NK-92 treated with Interleukin-12 subunit alpha and Interleukin-12 subunit beta, amount 100 ng/mL, for 24 hours (cell line): ENCODE results near the gene SRGAP2B.
"Not testable (repeated sequence)": the region's sequence is repeated elsewhere in the genome, so short reads cannot be mapped to it uniquely, and the experiment has no call there.

Source experiments
- DNase-seq: peaks from one replicate; lab custom pipeline; 2025; lab: John Stamatoyannopoulos, UW

SRGAP2B gene

DNA sequence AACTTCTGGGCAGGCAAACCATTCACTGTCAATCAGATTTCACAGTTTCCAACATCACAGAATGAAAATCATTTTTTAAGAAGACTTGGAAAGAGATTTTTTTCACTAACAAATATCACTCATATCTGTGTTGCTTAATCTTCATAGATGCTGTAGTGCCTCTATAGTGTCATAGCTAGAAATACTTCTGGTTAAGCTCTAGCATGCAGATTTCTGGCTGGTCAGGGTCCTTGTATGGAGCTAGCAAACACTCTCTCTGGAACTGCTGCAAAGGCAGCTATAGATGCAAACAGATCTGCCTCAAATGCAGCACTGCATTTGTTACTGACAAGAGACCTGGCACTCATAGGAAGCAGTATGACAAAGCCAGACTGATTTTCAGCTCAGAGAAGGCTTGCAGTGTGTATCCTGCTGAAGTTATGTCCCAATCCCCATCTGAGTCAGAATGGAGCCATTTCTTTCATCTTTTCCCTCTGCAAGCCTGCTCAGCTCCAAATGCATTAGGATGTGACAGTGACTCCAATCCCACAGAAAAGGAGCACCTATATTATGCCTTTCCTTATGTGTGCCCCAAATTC is 99.2 kb downstream of the SRGAP2B start:
- not testable (repeated sequence) for DNase-seq

DNA sequence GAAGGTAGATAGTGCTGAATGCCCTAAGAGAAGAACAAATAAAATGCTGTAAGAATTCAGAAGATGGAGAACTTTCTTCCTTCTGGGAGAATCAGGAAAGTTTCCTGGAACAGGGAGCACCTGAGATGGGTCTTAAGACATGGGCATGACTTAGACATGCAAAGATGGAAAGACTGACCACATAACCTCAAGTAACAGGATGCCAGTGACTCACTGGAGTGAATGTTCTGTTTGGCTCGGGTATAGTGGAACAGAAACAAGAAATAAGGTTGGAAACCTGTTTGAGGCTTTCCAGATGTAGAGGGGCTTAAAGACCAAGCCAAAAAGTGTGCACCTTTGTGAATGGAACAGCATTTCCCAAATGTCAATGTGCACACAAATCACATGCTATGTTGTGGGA is 102.2 kb downstream of the SRGAP2B start:
- DNase-seq = not testable (repeated sequence)

GRCh38 chr1:144990611-144991010 is 104.5 kb downstream of the SRGAP2B start:
- not testable (repeated sequence) for DNase-seq

DNA sequence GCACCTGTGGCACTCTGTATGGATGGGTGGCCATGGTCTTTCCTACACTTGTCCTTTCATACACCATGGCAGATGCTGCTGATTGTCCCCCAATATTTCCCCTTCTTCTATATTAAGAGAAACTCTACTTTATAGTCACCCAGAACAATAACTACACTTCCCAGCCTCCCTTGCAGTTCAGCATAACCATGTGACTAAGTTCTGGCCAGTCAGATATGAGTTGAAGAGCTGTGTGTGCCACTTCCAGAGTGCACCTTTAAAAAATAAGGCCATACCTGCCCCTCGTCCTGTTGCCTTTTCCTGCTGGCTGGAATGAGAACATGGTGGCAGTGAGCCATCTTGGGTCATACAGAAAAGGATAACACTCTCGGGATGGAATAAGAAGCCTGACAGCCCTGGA is 108.0 kb downstream of the SRGAP2B start:
- DNase-seq = not testable (repeated sequence)

DNA sequence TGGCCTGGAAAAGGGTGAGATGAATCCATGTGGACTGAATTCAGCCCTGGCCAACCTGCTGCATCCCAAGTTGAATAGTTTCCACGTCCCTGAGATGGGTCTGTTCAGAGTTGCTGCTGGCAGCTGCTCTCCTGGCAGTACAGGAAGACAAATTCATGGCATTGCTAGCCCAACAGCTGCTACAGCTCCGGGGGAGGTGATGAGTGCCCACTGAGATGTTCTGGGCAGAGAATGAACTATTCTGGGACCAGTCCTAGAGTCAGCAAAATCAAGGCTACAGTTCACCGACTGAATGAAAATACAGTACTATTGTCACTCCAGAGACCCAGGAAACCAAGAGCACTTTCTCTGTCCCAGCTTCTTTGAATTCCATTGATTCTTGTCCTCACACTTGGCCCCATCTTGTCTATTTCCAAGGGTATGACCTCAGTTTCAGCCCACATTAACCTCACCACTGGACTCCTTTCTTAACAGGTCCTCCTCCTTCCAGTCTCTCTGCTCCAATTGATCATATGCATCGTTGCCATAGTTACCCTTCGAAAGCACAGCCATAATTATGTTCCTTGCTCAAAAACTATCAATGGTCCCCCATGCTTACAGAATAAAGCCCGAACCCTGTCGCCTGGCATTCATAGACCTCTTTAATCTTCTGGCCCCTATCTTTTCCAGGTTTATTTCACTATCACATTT is 108.8 kb downstream of the SRGAP2B start:
- DNase-seq = not testable (repeated sequence)

DNA sequence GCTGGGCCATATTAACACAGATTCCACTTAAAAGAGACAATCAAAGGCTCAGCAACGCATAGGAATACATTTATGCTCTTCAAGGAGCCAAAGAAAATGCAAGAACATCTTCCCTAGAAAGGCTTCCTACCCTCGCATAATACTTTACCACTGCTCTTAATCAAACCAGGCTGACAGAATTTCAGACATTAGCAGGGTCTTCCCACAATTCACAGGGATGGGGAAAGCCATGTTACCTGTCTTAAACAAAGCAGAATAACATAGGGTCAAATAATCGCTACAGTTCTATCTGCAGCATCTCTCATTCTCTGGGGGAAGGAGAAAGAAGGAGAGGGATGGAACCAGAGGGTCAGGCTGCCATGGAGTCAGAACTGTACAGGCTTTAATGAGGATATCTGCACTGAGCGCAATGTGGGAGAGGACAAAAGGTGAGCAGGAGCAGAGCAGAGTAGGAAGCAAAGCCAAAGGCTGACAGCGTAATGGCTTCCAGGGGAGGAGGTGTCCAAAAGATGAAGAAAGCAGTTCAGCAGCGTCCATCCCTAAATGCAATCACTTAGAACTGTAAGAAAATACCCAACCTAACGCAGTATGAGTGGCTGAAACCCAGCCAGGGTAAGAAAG is 109.5 kb downstream of the SRGAP2B start:
- DNase-seq = not testable (repeated sequence)

DNA sequence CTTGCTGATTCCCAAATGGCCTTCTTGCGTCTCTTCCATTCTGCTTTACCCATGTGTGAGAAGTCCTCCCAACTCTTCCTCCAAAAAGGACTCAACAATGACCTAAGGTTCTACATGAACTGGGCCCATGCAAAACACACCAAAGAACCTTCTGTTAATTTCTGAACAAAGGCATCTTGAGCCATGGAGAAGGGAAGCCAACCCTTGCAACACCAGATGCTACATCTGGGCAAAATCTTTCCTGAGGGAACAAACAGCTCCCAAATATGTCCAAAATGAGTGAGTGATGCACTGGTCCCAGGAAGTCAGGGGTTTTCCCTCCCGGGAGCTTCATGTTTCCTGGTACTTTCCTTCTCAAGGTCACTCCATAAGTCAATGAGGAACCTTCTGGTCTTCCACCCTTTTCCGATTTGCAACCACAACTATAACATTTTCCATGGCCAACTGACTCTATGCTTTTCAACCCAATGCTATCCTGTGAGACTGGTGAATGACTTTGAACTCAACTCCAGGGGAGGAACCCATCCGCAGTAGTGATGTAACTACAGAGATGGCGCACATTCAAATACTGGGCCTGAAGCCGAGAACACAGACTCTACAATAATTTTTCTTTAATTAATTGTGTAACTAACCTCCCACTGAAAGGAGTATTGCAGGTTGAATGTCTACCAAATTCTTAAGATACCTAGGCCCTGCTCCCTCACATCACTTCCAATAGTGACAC is 112.2 kb downstream of the SRGAP2B start:
- DNase-seq = not testable (repeated sequence)

GRCh38 chr1:144981157-144981556 is 114.0 kb downstream of the SRGAP2B start:
- not testable (repeated sequence) for DNase-seq

- DNase-seq = not testable (repeated sequence)
These were observed 115.0 kb downstream of the SRGAP2B start for GRCh38 chr1:144979960-144980595.

DNA sequence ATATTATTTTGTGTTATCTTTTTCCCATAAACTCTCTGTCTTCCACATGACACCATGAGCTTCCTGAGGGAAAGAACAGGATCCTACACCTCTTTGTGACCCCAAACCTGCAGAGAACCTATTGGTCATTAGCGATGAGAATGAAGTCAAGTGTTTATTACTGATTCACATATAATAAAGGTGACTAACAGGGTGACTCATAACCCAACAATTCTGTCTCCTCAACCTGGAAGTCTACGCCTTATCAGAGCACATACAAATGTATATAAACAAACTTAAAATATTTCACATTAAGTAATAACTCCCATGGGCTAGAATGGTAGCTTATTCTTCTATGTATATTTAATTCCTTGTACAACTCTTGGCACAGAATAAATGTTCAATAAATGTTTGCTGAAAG is 117.3 kb downstream of the SRGAP2B start:
- not testable (repeated sequence) for DNase-seq

DNA sequence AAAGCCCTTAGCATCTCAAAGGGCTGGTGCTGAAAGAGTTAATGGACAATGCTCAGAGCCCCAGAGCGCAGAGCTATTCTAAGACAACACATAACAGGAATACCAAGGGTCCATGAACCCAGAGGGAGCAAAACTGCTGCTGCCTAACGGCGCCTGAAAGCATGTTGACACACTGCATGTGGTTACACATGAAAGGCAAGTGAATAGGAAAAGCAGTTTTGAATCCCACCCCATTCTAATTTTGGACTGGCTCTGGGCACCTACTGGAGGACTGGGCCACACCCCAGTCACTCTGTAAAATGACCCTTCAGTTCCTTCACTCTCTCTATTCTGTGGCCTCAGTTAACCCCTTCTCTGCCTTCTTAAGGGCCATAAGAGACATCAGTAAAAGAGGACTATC is 123.2 kb downstream of the SRGAP2B start:
- DNase-seq = not testable (repeated sequence)

GRCh38 chr1:144966488-144966887 is 128.6 kb downstream of the SRGAP2B start:
- DNase-seq = not testable (repeated sequence)

- DNase-seq = not testable (repeated sequence)
These were observed 130.4 kb downstream of the SRGAP2B start for GRCh38 chr1:144964765-144965164.

DNA sequence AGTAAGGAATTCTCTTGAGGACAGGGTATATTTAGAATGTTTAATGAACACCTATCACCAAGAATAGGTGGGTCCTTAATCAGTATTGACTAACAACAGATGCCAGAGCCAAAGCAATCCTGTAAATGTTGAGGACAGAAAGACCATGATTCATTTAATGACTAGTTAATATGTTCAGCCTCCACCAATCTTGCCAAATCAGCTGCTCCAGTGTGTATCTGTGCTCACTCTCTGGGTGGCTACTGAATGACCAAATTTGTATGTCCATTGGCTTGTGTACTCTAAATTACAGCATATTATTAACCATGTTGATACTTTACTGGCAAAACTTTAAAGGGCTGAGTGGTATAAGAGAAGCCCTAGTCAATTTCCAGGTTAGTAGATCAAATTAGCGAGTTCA is 130.9 kb downstream of the SRGAP2B start:
- not testable (repeated sequence) for DNase-seq

DNA sequence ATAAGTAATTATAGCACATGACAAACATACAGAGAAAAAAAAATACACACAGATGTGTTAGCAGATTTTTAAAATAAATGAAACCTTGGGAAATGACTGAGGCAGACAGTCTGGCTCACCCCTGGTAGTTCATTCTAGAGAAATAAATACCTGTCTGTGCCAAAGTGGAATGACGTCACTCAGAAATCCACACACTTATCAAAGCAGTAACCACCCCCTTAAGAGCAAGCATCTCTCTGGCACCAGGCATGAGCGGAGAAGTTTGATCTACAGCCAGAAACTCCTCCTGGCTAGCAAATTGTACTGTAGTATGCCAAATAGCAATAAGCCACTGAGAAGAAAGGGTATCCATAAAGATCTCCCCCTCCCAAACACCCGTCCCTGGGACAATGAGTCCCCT is 131.6 kb downstream of the SRGAP2B start:
- not testable (repeated sequence) for DNase-seq

GRCh38 chr1:144961604-144962583 is 133.2 kb downstream of the SRGAP2B start:
- not testable (repeated sequence) for DNase-seq

DNA sequence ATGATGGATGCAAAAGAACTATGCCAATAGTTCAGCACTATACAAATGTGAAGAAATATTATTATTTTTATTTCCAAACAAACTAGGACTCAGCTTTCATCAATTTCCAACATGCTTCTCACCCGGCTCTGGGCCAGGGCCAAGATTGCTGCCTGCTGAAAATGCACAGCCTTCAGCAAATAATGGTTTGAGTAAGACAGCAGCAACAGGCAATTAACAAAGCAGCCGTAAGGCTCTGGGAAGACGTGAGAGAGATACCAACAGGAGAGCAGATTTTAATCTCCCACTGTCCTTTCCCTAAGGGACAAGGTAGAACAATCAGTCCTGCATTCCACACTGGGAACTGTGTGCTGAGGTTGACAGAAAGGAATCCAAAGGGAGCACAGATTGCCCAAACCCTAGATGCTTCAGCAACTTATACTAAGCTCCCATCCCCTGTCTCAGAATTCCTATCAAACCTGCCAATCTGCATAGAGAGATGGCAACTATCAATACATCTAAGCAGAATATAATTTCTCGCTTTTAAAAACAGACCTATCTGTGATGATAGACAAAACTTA is 134.1 kb downstream of the SRGAP2B start:
- not testable (repeated sequence) for DNase-seq

DNA sequence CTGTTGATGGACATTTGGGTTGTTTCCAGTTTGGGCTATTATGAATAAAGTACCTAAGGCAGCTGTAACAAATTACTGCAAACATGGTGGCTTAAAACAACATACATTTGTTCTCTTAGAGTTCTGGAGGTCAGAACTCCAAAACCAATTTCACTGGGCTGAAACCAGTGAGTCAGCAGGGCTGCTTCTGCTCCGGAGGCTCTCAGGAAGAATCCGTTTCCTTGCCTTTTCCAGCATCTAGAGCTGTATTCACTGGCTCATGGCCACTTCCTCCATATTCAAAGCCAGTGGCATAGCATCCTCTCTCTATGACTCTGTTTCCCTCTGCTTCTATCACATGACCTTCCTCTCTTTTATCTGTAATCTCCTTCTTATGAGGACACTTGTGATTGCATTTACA is 146.7 kb downstream of the SRGAP2B start:
- not testable (repeated sequence) for DNase-seq

GRCh38 chr1:144947495-144947894 is 147.6 kb downstream of the SRGAP2B start:
- DNase-seq = not testable (repeated sequence)
